GM10847 (cell line): ENCODE measurements around the gene EPHA8.

Experiments
- POLR2A ChIP-seq: IDR thresholded peaks from 2 replicates; pipeline ENCODE4 v1.6.1; 2011; ENCODE audit not compliant: insufficient read length; ENCODE audit errors: extremely low read depth

Gene EPHA8

GRCh38 chr1:22547818-22548462 is 15.3 kb upstream of the EPHA8 start:
- no peak for TF ChIP-seq POLR2A

GRCh38 chr1:22550021-22550420 is 13.3 kb upstream of the EPHA8 start:
- TF ChIP-seq POLR2A, result no peak

- TF ChIP-seq POLR2A, result no peak
These were observed 11.7 kb upstream of the EPHA8 start for GRCh38 chr1:22551591-22551990.

- TF ChIP-seq POLR2A, result no peak
These were observed 11.3 kb upstream of the EPHA8 start for GRCh38 chr1:22552021-22552420.

GRCh38 chr1:22553104-22553880 is 10.0 kb upstream of the EPHA8 start:
- no peak for TF ChIP-seq POLR2A

GRCh38 chr1:22553991-22554522 is 9.2 kb upstream of the EPHA8 start:
- no peak for TF ChIP-seq POLR2A

- TF ChIP-seq POLR2A, result no peak
These were observed 8.0 kb upstream of the EPHA8 start for GRCh38 chr1:22555371-22555656.

GRCh38 chr1:22556391-22557104 is 6.7 kb upstream of the EPHA8 start:
- no peak for TF ChIP-seq POLR2A

GRCh38 chr1:22557341-22557950 is 5.8 kb upstream of the EPHA8 start:
- TF ChIP-seq POLR2A, result no peak

- no peak for TF ChIP-seq POLR2A
These were observed 648 bp downstream of the EPHA8 start for GRCh38 chr1:22563671-22564602.

- TF ChIP-seq POLR2A, result no peak
These were observed 2.9 kb downstream of the EPHA8 start for GRCh38 chr1:22566161-22566560.

GRCh38 chr1:22567197-22567596 is 3.9 kb downstream of the EPHA8 start:
- no peak for TF ChIP-seq POLR2A

- no peak for TF ChIP-seq POLR2A
These were observed 4.7 kb downstream of the EPHA8 start for GRCh38 chr1:22567994-22568393.

- no peak for TF ChIP-seq POLR2A
These were observed 6.0 kb downstream of the EPHA8 start for GRCh38 chr1:22569269-22569668.
